Measurements from ENCODE around the gene PTPRS.
"Not testable (repeated sequence)": the region's sequence is repeated elsewhere in the genome, so short reads cannot be mapped to it uniquely, and the experiment has no call there.

The PTPRS gene

DNA sequence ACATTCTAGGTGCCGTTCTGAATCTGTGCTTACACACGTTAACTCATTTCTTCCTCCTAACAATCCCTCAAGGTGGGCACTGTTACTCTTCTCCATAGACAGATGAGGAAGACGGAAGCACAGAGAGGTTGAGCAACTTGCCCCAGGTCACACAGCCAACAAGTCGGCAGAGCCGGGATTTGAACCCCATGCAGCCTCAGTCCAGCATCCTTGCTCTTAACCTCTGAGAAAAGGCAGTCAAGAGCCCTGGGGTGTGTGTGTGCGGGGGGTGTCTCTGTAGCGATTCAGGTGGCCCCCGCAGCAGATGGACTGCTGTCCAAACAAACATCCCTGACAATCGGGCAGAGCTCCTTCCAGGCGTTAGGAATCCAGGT lies 6.3 kb downstream of the PTPRS start:
- H3K4me3 ChIP-seq (ENCODE audit: low read depth, low read length), result no peak overlapping the region
- ChIA-PET POLR2A (no interaction called here), CTCF (no interaction called here)
- TF ChIP-seq, protein P1, sequence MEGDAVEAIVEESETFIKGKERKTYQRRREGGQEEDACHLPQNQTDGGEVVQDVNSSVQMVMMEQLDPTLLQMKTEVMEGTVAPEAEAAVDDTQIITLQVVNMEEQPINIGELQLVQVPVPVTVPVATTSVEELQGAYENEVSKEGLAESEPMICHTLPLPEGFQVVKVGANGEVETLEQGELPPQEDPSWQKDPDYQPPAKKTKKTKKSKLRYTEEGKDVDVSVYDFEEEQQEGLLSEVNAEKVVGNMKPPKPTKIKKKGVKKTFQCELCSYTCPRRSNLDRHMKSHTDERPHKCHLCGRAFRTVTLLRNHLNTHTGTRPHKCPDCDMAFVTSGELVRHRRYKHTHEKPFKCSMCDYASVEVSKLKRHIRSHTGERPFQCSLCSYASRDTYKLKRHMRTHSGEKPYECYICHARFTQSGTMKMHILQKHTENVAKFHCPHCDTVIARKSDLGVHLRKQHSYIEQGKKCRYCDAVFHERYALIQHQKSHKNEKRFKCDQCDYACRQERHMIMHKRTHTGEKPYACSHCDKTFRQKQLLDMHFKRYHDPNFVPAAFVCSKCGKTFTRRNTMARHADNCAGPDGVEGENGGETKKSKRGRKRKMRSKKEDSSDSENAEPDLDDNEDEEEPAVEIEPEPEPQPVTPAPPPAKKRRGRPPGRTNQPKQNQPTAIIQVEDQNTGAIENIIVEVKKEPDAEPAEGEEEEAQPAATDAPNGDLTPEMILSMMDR (IDR thresholded peaks at IDR 0.05; ENCODE audit: insufficient read depth, low read length, missing control alignments), result no peak
- DNase-seq (ENCODE audit: low read depth, low spot score), result no peak

DNA sequence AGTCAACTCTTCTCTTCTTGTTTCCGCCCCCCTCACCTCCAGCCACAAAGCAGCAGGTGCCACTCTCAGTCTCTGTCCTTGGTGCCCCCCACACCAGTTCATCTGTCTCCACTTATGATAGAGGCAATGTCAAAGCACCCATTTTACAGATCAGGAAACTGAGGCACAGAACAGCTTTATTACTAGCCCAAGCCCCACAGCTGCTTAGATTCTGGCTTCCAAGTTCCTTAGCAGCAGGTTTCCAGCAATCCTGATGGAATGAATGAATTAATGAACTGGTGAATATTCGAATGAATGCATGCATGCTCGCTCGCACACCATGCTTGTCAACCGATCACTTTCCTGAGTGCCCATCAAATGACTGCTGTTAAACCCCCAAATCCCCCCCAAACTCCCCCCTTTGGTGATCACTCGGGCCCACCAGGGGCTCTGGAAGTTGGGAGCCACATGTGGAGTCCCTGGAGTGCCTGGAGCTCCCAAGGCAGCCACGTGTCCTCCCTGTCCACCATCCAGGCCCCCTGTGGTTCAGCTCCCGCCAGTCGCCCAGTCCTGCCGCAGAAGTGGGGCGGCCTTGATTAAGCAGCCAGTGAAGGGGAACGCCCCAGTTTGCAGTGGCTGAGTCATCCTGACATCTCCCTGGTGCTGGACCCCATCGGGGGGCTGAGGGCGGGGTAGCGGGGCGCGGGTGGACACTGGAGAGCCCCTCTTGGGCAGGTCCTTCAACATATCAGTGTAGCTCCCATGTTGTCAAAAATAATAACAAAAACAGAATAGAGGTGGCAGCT lies 6.8 kb downstream of the PTPRS start:
- CTCF ChIA-PET, result no interaction called here
- POLR2A ChIA-PET, result no interaction called here

DNA sequence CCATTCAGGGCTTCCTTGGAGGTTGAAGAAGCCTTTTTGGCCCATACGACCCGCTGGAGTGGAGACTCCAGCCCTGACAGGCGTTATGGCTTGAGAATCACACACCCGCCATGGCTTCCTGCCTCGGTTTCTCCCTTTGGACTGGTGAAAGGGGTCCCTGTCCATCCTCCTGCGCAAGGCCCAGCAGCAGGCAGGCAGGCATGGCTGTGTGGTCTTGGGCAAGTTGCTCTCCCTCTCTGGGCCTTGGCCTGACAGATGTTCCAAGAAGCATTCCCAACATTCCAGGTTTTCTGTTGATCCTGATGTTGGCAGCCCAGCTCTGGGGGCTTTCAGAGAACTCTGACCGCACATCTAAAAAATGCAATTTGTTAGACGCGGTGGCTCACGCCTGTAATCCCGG lies 8.1 kb downstream of the PTPRS start:
- POLR2A ChIA-PET, result no interaction called here
- CTCF ChIA-PET, result no interaction called here
- TF ChIP-seq, protein P1 (IDR thresholded peaks at IDR 0.05; ENCODE audit: insufficient read depth, low read length, missing control alignments), result no peak
- no peak for DNase-seq (ENCODE audit: low read depth, low spot score)
- no peak overlapping the region for H3K4me3 ChIP-seq (ENCODE audit: low read depth, low read length)

More for the DNA sequence above, 6.8 kb downstream of the PTPRS start:
- DNase-seq (ENCODE audit: low read depth, low spot score), result no peak
- TF ChIP-seq, protein P1 (IDR thresholded peaks at IDR 0.05; ENCODE audit: insufficient read depth, low read length, missing control alignments), result no peak
- no peak overlapping the region for H3K4me3 ChIP-seq (ENCODE audit: low read depth, low read length)

DNA sequence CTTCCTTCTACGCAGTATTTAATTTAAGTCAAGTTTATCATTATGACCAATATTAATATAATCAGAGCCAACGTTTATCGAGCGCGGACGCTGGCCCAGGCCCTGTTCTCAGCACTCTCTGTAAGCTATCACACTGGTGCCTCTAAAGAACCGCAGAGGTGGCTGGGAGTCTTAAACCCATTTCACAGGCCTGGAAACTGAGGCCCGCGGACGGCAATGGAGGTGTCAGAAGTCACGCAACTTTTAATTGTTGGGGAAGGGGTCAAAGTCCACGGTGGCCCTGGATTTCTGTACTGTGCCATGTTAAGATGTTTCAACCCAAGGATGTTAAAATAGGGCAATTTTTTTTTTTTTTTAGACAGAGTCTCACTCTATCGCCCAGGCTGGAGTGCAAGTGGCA lies 8.8 kb downstream of the PTPRS start:
- TF ChIP-seq, protein P1 (IDR thresholded peaks at IDR 0.05; ENCODE audit: insufficient read depth, low read length, missing control alignments), result no peak
- ChIA-PET CTCF (no interaction called here), POLR2A (no interaction called here)
- DNase-seq (ENCODE audit: low read depth, low spot score), result no peak
- H3K4me3 ChIP-seq (ENCODE audit: low read depth, low read length), result no peak overlapping the region

DNA sequence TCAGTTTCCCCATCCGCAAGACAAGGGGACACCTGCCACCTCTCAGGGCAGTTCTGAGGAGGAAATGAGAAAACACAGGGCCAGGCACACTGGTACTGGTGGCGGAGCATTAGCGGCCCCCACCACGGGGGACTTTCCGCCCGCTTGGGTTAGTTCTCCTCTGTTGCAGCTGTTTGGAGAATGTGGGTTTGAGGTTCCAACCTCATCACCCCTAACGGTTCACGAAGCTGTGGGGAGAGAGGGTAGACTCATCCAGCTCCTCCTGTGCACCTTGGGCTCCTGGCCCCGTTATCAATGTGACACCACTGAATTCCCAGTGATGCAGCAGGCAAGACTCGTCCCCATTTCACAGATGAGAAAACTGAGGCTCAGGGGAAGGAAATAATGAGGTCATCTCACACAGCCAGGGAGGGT lies 10.3 kb downstream of the PTPRS start:
- POLR2A ChIA-PET, result interaction anchor here (0.6 kb wide), 1 partner anchor 37 kb away, joined by 3 read pairs; no protein-coding TSS in a partner anchor
- H3K4me3 ChIP-seq (ENCODE audit: low read depth, low read length), result no peak overlapping the region
- CTCF ChIA-PET, result no interaction called here
- no peak for DNase-seq (ENCODE audit: low read depth, low spot score)
- TF ChIP-seq, protein P1 (IDR thresholded peaks at IDR 0.05; ENCODE audit: insufficient read depth, low read length, missing control alignments), result no peak

DNA sequence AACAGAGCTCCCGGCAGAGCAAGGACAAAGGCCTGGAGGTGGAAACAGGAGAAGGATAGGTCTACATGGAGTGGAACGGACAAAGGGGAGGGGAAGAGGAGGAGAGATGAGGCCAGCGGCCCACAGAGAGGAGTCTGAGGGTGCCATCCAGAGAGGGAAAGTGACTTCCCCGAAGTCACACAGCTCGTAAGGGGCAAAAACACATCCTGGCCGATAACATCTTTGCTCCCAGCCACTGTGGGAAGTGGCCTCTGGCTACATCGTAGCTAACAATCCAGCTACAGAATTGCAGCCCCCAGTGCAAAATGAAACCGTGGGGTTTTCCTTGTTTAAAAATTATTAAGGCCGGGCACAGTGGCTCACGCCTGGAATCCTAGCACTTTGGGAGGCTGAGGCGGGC lies 11.5 kb downstream of the PTPRS start:
- no peak for DNase-seq (ENCODE audit: low read depth, low spot score)
- no peak overlapping the region for H3K4me3 ChIP-seq (ENCODE audit: low read depth, low read length)
- TF ChIP-seq, protein P1 (IDR thresholded peaks at IDR 0.05; ENCODE audit: insufficient read depth, low read length, missing control alignments), result no peak
- CTCF ChIA-PET, result interaction anchor here (1.0 kb wide), 1 partner anchor 11 kb away, joined by 3 read pairs; the partner anchor contains the start of gene PTPRS
- POLR2A ChIA-PET, result no interaction called here

DNA sequence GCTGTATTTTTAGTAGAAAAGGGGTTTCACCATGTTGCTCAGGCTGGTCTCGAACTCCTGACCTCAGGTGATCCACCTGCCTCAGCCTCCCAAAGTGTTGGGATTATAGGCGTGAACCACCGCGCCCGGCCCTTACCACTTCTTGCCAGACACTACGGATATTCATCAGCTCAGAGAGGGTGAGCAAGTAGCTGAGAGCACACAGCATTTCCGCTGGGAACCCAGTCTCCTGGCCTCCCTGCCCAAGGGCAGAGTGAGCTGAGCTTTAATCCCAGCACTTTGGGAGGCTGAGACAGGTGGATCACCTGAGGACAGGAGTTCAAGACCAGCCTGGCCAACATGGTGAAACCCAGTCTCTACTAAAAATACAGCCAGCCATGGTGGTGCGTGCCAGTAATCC lies 12.2 kb downstream of the PTPRS start:
- DNase-seq (ENCODE audit: low read depth, low spot score); H3K4me3 ChIP-seq (ENCODE audit: low read depth, low read length); POLR2A ChIA-PET: not testable (repeated sequence)
- CTCF ChIA-PET, result interaction anchor here (1.0 kb wide), 1 partner anchor 12 kb away, joined by 3 read pairs; the partner anchor contains the start of gene PTPRS
